ENCODE results near the gene TNFAIP8L2.

DNA sequence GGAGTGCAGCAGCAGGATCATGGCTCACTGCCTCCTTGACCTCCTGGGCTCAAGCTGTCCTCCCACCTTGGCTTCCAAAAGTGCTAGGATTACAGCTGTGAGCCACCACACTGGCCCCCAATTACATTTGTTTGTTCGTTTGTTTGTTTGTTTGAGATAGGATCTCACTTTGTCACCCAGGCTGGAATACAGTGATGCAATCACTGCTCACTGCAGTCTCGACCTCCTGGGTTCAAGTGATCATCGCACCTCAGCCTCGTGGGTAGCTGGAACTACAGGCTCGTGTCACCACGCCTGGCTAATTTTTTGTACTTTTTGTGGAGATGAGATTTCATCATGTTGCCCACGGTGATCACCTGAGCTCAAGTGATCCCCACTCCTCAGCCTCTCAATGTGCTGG is 35.6 kb downstream of the TNFAIP8L2 start:
- no peak for TF ChIP-seq POLR2A (IDR thresholded peaks at IDR 0.05)
- TF ChIP-seq, protein P1, sequence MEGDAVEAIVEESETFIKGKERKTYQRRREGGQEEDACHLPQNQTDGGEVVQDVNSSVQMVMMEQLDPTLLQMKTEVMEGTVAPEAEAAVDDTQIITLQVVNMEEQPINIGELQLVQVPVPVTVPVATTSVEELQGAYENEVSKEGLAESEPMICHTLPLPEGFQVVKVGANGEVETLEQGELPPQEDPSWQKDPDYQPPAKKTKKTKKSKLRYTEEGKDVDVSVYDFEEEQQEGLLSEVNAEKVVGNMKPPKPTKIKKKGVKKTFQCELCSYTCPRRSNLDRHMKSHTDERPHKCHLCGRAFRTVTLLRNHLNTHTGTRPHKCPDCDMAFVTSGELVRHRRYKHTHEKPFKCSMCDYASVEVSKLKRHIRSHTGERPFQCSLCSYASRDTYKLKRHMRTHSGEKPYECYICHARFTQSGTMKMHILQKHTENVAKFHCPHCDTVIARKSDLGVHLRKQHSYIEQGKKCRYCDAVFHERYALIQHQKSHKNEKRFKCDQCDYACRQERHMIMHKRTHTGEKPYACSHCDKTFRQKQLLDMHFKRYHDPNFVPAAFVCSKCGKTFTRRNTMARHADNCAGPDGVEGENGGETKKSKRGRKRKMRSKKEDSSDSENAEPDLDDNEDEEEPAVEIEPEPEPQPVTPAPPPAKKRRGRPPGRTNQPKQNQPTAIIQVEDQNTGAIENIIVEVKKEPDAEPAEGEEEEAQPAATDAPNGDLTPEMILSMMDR (IDR thresholded peaks at IDR 0.05), result no peak
- TF ChIP-seq POLR2AphosphoS5 (IDR thresholded peaks at IDR 0.05), result no peak
- TF ChIP-seq EP300 (IDR thresholded peaks at IDR 0.05), result no peak

All from sigmoid colon (tissue), 4 donors.